Immature natural killer cell (primary cell): Measurements from ENCODE around the gene ALDH1A3. TPM values are rescaled to one million over a fixed set of nuclear protein-coding genes. Genes with fewer than 3 reads are reported as not detected.
A peak's percentile ranks its signal among the peaks of the same experiment; 100 is the strongest.

Source experiments
- DNase-seq, 3 donors: peaks; one replicate each; pipeline ENCODE4 v3.0.0; 2022; ENCODE audit warnings: mixed read lengths in 1 of 3
- H3K27ac Mint-ChIP-seq, 6 donors: one replicate each; pipeline ENCODE4 v1.8.0; 2020; ENCODE audit warnings: mixed read lengths in 6 of 6, mild to moderate bottlenecking in 5 of 6, inconsistent platforms in 4 of 6, moderate library complexity in 3 of 6
- H3K27me3 Mint-ChIP-seq, 3 donors: one replicate each; pipeline ENCODE4 v1.8.0; 2020 to 2021; ENCODE audit warnings: low read depth in 3 of 3, mild to moderate bottlenecking in 3 of 3, mixed read lengths in 3 of 3, moderate library complexity in 3 of 3, inconsistent platforms in 1 of 3
- H3K36me3 Mint-ChIP-seq, 3 donors: one replicate each; pipeline ENCODE4 v1.8.0; 2020; ENCODE audit warnings: mixed read lengths in 3 of 3, inconsistent platforms in 2 of 3, mild to moderate bottlenecking in 2 of 3
- H3K4me1 Mint-ChIP-seq, 2 donors: one replicate each; pipeline ENCODE4 v1.8.0; 2020; ENCODE audit warnings: inconsistent platforms in 2 of 2, mild to moderate bottlenecking in 2 of 2, mixed read lengths in 2 of 2, moderate library complexity in 1 of 2
- H3K4me3 Mint-ChIP-seq, 5 donors: one replicate each; pipeline ENCODE4 v1.8.0; 2020; ENCODE audit warnings: mild to moderate bottlenecking in 5 of 5, mixed read lengths in 5 of 5, inconsistent platforms in 3 of 5, moderate library complexity in 3 of 5
- H3K9me3 Mint-ChIP-seq, 6 donors: one replicate each; pipeline ENCODE4 v1.8.0; 2020; ENCODE audit warnings: mild to moderate bottlenecking in 6 of 6, mixed read lengths in 6 of 6, inconsistent platforms in 4 of 6, moderate library complexity in 3 of 6
- polyA plus RNA-seq, 3 donors: library from polyadenylated mRNA; unstranded; fragments of 300-500 nt; fragmentation: Illumina TruSeq; gene quantifications; one replicate each; pipeline ENCODE4 v1.2.3, GENCODE V29; 2021

ALDH1A3 gene
- not detected for polyA plus RNA-seq

DNA sequence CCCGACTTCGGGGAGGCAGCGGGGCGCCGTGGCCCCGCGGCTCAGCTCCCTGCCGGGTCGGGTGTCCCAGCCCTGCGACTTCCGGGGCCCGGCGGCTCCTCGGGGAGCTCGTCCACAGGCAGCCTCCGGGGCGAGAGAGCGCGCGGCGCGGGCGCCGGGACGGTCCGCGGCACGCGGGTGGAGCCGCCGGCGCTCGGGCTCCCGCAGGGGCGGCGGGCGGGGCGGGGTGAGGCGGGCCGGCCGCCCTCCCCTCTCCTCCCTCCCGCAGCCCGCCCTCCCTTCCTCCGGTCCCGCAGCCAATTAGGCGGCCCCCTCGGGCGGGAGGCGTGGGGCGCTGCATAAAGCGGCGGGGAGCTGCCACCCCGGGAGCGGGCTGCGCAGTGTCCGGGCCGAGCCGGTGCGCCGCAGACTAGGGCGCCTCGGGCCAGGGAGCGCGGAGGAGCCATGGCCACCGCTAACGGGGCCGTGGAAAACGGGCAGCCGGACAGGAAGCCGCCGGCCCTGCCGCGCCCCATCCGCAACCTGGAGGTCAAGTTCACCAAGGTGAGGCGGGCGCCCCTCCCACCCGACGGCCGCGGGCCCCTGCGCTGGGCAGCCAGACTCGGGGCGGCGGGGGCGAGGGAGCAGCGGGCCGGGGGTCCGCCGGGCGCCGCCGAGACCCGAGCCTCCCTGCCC, at the start of gene ALDH1A3:
Gene ALDH1A3, plus strand, starts transcription at position 368 of the 675 bp plus-strand sequence. Its CDS starts 77 bp downstream, at position 445.
- peak within 1 kb of the TSS; percentile 9 to 42 (median 29) for H3K4me3 Mint-ChIP-seq
- H3K27me3 Mint-ChIP-seq = peaks cover 4 to 17% (median 16%) of the 10 kb centered on the region in 3 donors
- H3K36me3 Mint-ChIP-seq = no peaks in the 10 kb centered on the region
- H3K27ac Mint-ChIP-seq = no peak within 1 kb of the TSS
- no peak for DNase-seq
- peaks cover 0 to 5% of the 10 kb centered on the region in 2 donors for H3K4me1 Mint-ChIP-seq
- H3K9me3 Mint-ChIP-seq = no peaks in the 10 kb centered on the region

DNA sequence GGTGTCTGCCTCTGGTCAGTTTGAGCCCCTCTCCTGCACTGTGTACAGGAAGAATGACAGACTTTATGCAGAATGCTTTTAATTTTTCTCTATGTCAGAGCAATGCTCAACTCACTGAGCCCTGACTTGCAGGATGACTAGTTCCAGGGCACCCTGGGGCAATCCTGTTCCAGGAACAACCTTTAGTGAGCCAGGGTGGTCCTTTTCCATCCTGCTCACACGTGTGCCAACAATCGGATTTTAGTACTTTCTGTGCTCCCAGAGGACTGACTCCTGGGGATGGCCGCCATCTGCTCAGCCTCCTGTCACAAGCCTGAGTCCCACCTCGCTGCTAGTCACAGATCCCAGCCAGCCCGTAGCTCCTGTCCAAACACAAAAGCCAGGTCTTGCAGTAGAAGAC, 48.2 kb upstream of the ALDH1A3 start:
- Mint-ChIP-seq H3K4me1 (no peaks in the 10 kb centered on the region), H3K27ac (no peak overlapping the region), H3K27me3 (peaks cover 4 to 7% (median 5%) of the 10 kb centered on the region in 3 donors), H3K9me3 (peaks cover 0 to 2% (median 0%) of the 10 kb centered on the region in 6 donors), H3K36me3 (no peaks in the 10 kb centered on the region), H3K4me3 (no peak overlapping the region)
- DNase-seq = no peak

DNA sequence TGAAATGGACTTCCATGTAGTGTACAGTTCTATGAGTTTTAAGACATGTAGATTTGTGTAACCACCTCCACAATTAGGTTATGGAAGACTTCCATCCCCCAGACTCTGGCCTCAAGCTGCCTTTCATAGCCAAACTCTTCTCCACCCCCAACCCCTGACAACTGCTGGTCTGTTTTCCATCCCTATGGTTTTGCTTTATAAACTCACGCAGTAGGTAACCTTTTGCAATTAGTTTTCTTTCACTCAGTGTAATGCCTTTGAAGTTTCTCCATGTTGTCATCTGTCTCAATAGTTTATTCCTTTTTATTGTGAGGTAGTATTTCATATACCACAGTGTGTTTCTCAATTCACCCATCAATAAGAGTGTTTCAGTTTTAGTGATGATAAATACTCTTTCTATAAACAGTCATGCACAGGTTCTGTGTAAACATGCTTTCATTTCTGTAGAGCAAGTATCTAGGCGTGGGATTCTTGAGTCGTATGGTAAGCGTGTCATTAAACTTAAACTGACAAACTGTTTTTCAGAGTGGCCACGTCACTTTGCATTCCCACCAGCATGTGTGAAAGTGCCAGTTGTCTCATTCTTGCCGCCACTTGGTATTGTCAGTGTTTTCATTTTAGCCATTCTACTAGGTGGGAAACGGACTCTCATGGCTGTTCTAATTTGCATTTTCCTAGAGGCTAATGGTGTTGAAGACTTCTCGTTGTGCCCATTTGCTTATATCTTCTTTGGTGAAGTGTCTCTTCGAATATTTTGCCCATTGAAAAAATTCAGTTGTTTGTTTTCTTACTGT, 47.3 kb upstream of the ALDH1A3 start:
- Mint-ChIP-seq H3K27me3 (peaks cover 4 to 7% (median 4%) of the 10 kb centered on the region in 3 donors), H3K27ac (no peak overlapping the region), H3K4me3 (no peak overlapping the region), H3K9me3 (peaks cover 0 to 2% (median 0%) of the 10 kb centered on the region in 6 donors), H3K36me3 (no peaks in the 10 kb centered on the region), H3K4me1 (no peaks in the 10 kb centered on the region)
- DNase-seq = no peak

DNA sequence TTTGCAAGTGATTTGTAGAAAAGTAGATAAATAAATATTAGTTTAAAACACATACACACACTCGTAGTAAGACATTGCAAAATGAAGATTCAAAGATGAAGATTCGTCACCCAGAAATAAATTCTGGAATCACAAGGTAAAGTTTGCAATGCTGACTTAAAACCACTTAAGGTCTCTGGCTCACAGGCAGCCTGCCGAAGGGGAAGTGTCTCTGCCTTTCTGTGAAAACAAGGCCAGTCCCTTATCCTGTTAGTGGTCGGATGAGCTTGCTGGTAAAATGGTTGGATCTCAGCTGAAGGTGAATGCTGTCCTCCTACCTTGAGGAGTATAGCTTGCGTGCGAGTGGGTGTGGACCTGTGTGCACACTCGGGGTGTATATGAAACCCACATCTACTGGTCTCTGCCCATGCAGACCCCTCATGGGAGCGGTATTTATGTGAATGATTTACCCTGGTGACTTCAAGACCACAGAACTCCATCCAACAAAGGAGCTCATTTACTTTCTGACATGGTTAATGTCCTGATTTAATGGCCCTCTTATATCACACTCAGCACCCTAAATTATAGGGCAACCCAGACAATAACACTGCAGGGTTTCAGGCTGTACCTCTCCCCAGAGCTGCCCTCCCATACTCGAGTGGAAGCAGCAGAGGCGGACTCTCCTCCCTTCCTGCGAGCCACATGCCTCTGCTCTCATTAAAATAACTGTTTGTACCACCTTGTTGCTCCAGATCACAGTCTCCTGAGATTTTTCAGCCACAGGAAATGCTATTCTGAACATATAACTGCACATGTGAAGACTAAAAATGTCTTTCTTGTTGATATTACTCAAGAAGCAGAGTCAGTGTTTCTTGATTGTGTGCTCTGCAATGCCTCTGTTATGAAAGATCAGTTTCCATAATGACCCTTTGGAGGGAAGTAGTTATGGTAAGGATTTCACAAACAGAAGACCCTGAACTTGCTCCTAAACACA, 45.9 kb upstream of the ALDH1A3 start:
- Mint-ChIP-seq H3K4me3 (no peak overlapping the region), H3K27ac (no peak overlapping the region), H3K4me1 (no peaks in the 10 kb centered on the region), H3K36me3 (no peaks in the 10 kb centered on the region), H3K9me3 (peaks cover 0 to 2% (median 0%) of the 10 kb centered on the region in 6 donors), H3K27me3 (peaks cover under 1 to 7% (median 2%) of the 10 kb centered on the region in 3 donors)
- DNase-seq = no peak

DNA sequence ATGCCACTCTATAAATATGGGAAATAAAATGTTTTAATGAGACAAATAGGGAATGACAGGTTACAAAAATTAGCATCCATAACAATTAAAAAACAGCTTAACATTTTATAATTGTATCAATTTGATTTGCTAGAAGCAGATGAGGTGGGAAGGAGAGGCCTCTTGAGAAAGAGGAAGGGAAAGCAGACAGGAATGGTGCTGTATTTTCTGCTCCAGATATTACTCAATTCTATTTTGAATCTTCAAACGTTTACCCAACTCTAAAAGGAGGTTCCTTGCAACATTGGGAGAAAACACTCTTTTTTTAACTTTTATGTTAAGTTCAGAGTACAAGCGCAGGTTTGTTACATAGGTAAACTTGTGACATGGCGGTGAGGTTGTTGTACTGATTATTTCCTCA, 44.9 kb upstream of the ALDH1A3 start:
- Mint-ChIP-seq H3K9me3 (peaks cover 0 to 2% (median 0%) of the 10 kb centered on the region in 6 donors), H3K4me1 (no peaks in the 10 kb centered on the region), H3K27ac (no peak overlapping the region), H3K36me3 (no peaks in the 10 kb centered on the region), H3K27me3 (peaks cover 2 to 7% (median 2%) of the 10 kb centered on the region in 3 donors), H3K4me3 (no peak overlapping the region)
- no peak for DNase-seq

DNA sequence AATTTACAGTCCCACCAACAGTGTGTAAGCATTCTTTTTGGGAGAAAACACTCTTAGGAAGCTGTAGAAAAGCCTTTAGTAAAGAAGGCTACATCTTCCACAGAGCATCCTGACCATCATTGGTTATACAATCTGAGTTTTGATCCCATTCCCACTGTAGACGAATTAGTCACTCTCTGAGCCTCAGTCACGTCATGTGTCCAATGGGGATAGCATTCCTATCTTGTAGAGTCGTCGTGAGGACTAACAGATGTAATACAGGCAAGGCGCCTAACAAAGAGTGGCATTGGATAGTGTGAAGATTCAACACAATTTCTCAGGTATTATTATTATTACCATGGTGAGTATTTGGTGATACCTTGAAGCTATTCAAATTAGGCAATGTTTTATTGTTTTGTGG, 44.0 kb upstream of the ALDH1A3 start:
- DNase-seq = no peak
- H3K4me1 Mint-ChIP-seq = no peaks in the 10 kb centered on the region
- H3K4me3 Mint-ChIP-seq = no peak overlapping the region
- peaks cover 2 to 7% (median 2%) of the 10 kb centered on the region in 3 donors for H3K27me3 Mint-ChIP-seq
- no peak overlapping the region for H3K27ac Mint-ChIP-seq
- no peaks in the 10 kb centered on the region for H3K36me3 Mint-ChIP-seq
- peaks cover 0 to 2% (median 0%) of the 10 kb centered on the region in 6 donors for H3K9me3 Mint-ChIP-seq

DNA sequence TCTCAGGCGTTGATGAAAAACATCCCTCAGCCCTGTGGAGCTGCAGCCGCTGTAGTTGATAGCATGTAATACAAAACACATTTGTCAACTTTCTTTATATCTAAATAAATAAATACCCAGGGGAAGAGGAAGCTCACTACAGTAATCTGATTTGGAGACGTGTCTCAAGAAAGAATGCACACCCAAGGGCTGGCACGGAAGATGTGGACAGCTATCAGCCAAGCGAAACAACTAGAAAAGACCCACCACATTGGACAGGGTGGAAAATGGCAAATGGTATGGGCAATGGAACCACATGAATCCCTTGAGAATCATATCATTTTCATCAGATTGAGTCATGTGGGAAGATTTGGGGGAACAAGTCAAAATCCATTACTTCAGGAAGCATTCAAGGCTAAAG, 43.1 kb upstream of the ALDH1A3 start:
- H3K27me3 Mint-ChIP-seq = peaks cover 2 to 7% (median 2%) of the 10 kb centered on the region in 3 donors
- no peak for DNase-seq
- no peak overlapping the region for H3K27ac Mint-ChIP-seq
- no peaks in the 10 kb centered on the region for H3K4me1 Mint-ChIP-seq
- H3K4me3 Mint-ChIP-seq = no peak overlapping the region
- H3K9me3 Mint-ChIP-seq = peaks cover 0 to 2% (median 0%) of the 10 kb centered on the region in 6 donors
- no peaks in the 10 kb centered on the region for H3K36me3 Mint-ChIP-seq

DNA sequence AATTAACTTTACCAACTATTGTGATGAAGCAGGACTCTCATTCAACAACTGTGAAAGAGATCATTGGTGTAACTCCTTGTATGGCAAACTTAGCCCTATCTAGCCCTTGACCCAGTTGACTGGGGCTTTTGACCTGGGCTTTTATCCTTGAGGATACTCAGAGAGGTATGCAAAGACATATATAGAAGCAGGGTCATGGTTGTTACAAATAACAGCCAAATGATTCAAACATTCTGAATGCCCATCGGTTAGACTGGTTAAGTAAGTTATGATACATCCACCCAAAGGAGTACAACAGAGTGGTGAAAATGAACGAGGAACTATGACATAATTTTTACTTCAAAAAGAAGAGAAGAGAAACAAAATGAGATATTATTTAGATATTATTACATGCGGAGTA, 38.2 kb upstream of the ALDH1A3 start:
- H3K27ac Mint-ChIP-seq = no peak overlapping the region
- H3K36me3 Mint-ChIP-seq = no peaks in the 10 kb centered on the region
- no peak for DNase-seq
- H3K4me3 Mint-ChIP-seq = no peak overlapping the region
- peaks cover 0 to 4% (median 2%) of the 10 kb centered on the region in 3 donors for H3K27me3 Mint-ChIP-seq
- no peaks in the 10 kb centered on the region for H3K4me1 Mint-ChIP-seq
- H3K9me3 Mint-ChIP-seq = no peaks in the 10 kb centered on the region

DNA sequence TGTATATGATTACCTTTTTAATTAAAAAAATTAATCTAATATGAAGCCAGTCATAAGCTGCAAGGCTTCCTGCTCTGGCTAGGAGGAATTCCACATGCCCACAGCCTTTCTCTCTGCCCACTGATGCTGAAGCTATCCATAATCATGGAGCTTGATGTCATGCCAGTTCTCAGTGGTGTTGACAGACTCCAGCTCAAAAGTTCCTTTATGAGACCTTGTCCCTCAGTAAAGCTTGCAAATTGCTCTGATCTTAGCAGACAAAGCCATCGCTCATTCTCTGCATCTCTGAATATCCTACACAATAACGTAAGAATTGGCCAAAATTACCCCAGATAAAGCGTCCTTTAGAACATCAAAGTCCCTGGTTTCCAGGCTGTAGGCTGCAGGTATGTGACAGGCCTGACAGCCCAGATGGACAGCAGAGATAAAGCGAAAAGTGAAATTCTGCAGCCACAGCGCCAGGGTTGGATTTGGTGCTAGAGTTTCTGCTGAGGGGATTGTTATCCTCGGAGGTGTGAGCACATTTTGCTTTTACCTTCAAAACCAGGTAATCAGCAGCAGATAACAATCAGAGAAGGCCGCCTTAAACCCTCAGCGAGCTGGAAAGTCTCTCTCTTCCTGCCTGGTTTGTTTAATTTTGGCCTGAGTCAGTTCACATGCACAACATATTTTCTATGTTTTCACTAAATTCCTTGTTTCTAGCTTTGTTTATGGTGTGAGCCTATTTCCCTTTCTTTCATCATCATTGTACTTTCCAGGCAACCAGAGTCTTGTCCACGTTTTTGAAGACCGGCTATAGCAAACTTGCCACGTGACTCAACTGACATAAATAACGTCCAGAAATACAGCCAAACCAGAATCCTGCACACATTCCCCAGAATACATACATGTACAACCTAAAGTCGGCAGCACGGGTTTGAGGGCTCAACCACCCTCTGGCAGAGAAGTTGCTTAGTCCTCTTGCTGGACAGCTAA, 36.6 kb upstream of the ALDH1A3 start:
- Mint-ChIP-seq H3K36me3 (no peaks in the 10 kb centered on the region), H3K27me3 (peaks cover 0 to 4% (median 0%) of the 10 kb centered on the region in 3 donors), H3K9me3 (no peaks in the 10 kb centered on the region), H3K27ac (no peak overlapping the region), H3K4me3 (no peak overlapping the region), H3K4me1 (no peaks in the 10 kb centered on the region)
- no peak for DNase-seq

DNA sequence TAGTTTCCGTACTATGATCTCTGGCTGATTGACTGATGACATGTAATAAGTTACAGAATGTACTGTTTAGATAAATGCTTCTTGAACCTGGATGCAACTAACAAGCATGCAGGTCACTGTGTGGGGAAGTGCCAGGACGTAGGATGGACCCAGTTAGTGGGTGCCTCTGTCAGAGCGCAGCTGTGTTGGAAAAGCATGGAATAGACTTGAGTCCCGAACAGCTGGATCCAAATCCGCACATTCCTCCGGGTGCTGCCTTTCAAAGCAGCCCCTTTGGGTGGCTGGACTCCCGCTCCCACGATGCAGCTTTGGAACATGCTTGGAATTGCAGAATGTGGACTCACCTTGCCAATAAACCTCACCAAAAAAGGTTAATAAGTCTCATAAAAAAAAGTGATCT, 35.5 kb upstream of the ALDH1A3 start:
- H3K4me3 Mint-ChIP-seq = no peak overlapping the region
- peaks cover 0 to 1% (median 0%) of the 10 kb centered on the region in 3 donors for H3K36me3 Mint-ChIP-seq
- H3K27me3 Mint-ChIP-seq = peaks cover 2 to 4% (median 3%) of the 10 kb centered on the region in 3 donors
- no peak overlapping the region for H3K27ac Mint-ChIP-seq
- H3K9me3 Mint-ChIP-seq = no peaks in the 10 kb centered on the region
- no peak for DNase-seq
- H3K4me1 Mint-ChIP-seq = peaks cover 3% of the 10 kb centered on the region in 2 donors

DNA sequence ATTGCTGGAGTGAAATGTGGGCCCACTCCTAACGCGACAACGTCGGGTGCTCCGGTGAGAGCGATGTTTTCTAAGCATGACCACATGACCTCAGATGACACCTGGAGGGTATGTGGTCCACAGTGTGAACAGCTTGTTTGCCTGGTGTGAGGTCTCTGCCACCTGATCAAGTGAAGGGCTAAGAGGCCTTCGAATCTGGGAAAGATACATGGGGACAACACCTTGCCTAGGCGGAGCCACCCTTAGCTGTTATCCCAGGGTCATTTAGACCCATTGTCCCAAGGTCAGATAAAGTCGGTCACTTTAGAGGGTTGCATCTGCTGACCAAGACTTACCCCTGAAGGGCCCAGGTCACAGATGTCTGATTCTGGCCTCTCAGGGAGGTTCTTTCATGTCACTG, 34.9 kb upstream of the ALDH1A3 start:
- H3K4me3 Mint-ChIP-seq = no peak overlapping the region
- H3K36me3 Mint-ChIP-seq = peaks cover 0 to 3% (median 0%) of the 10 kb centered on the region in 3 donors
- DNase-seq = no peak
- no peaks in the 10 kb centered on the region for H3K9me3 Mint-ChIP-seq
- no peak overlapping the region for H3K27ac Mint-ChIP-seq
- H3K27me3 Mint-ChIP-seq = peaks cover 2 to 5% (median 4%) of the 10 kb centered on the region in 3 donors
- peaks cover 6% of the 10 kb centered on the region in 2 donors for H3K4me1 Mint-ChIP-seq

DNA sequence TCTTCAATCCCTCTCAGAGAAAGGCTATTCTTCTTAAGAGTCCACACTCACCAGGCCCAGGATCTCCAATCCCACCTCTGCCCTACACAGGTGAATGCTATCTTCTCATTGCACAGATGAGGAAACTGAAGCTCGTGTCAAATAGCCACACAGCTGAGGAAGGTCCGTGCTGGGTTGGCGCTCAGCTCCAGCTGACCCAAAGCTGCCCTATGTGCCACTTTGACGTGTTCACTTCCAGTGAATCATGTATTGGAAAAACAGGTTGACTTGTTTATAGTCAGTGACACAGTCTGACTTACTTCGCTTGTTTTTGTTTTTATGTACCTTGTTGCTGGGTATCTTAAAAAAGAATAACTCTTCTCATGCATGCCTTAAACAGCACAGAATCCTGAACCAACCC, 32.4 kb upstream of the ALDH1A3 start:
- Mint-ChIP-seq H3K9me3 (no peaks in the 10 kb centered on the region), H3K27ac (no peak overlapping the region), H3K4me1 (peaks cover 6% of the 10 kb centered on the region in 2 donors), H3K4me3 (no peak overlapping the region), H3K27me3 (peaks cover 2 to 17% (median 9%) of the 10 kb centered on the region in 3 donors), H3K36me3 (peaks cover 0 to 3% (median 0%) of the 10 kb centered on the region in 3 donors)
- DNase-seq = no peak
